SW480 (cell line): ENCODE data around the gene MLST8.

Experiments
- DNase-seq: peaks from one replicate; pipeline ENCODE4 v3.0.0-alpha.2; 2016; ENCODE audit warnings: low spot score

MLST8 gene

DNA sequence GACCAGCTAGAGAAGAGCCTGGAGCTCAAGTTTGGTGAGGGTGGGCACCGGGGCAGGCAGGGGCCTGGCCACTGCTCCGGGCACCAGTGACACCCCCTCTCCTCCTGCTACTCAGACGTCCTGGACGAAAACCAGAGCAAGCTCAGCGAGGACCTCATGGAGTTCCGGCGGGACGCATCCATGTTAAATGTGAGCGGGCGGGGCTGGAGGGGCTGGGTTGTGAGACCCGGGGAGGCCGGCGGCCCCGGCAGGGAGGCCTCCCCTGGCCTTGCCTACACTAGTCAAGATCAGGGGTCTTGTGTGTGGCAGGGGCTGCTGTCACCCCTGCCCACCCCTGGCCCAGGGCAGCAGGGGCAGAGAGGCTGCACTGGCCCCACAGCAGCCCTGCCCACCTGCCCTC lies 31.9 kb upstream of the MLST8 start:
- no peak for DNase-seq

DNA sequence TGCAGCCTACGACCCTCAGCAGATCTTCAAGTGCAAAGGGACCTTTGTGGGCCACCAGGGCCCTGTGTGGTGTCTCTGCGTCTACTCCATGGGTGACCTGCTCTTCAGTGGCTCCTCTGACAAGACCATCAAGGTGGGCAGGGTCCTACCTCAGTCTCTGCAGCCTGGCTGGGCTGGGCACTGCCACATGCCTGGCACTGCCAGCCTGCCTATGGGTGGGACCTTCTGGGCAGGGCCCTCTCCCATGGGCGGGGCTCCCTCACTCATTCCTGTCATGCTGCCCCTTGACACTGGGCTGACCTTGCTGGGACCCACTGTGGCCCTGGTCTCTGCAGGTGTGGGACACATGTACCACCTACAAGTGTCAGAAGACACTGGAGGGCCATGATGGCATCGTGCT lies 31.3 kb upstream of the MLST8 start:
- DNase-seq, result no peak

DNA sequence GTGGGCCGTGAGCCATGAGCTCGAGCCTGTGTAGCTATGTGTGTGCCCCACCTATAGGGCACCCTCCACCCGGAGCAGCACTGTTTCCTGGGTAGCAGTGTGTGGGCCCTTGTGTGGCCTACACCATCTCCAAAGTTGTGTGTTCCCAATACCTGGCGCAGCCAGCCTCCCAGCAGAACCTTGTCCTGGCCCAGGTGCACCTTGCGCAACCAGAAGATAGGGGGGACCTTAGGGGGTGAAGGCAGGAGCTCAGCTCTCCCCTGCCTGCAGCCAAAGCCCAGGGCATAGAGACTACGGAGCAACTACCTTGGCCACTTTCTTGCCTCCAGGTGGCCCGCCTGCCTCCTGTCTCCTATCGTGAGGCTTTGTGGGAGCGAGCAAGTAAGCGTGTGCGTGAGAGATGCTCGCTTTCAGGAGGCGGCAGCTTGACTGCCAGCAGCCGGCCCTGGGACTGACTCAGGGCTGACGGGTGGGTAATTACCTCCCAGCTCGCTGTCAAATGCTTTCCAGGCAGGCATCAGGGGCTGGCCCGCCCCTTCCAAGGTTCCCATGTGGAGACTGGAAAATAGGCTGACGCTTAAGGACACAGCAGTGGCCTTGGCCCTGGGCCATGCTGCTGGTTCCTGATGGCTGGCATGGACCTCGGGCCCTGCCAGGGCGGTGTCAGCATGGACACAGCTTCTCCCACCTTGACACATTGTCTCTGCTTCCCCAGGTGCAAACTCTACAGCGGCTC lies 30.7 kb upstream of the MLST8 start:
- DNase-seq, result no peak

DNA sequence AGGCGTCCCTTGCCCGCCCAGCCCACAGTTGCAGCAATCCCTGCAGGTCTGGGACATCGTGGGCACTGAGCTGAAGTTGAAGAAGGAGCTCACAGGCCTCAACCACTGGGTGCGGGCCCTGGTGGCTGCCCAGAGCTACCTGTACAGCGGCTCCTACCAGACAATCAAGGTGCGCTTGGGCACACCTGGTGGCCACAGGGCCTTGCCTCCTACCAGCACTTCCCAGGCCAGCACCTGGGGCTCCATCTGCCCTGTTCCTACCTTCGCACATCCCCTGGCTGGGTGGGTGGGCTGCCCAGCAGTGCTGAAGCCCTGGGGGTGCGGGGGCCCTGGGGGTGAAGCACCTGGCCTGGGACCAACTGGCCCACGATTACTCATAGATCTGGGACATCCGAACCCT lies 29.8 kb upstream of the MLST8 start:
- no peak for DNase-seq

GRCh38 chr16:2176047-2176446 lies 29.2 kb upstream of the MLST8 start:
- no peak for DNase-seq

DNA sequence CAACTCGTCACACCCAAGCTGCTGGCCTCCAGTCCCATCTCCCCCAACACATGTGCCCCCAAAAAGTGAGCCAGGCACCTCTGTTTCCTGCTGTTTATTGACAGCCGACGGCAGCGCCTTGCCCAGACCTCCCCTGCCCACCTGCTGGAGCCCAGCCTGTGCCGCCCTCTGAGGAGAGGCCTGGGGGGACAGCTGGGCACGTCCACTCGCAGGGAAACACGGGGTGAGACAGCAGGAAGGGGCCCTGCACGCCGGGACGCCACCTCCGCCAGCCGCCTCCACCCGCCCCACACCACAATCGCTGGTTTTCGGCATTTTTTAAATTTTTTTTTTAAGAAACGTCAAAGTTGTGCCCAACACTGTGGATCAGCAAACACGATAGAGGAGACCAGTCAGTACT lies 28.2 kb upstream of the MLST8 start:
- DNase-seq, result no peak

DNA sequence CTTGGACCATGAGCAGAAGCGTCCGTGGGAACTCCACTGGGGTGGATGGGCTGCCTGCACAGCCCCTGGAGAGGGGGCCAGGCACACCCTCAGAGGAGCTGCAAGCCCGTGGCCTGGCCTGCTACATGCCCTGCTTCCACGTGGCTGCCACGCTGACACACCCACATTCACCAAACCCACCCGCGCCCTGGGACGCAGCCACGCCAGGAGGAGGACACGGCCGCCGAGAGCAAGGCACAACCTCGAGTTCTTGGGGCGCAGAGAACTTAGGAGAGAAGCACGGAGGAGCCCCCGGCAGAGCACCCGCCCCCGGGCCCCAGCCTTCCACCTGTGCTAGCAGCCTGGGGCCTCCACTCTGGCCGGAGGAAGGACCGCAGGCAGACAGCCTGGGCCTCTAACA lies 27.7 kb upstream of the MLST8 start:
- DNase-seq, result no peak

- no peak for DNase-seq
These were observed 26.7 kb upstream of the MLST8 start for GRCh38 chr16:2178321-2179106.

DNA sequence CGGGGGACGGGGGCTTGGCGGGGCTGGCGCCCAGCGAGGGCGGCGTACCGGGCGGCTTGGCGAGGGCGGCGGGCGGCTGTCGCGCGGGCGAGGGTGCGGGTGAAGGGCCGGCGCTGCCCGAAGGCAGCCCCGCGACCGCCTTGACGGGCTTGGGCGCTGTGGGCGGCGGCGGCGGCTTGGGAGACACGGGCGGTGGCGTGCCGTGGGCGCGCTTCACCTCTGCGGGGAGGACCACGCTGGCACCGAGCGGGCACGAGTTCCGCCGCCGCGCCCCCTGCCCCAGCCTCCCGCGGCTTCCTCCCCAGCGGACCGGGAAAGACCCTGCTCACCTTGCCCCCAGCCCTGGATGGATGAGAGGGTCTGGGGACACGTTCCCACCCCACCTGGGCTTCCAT lies 26.1 kb upstream of the MLST8 start:
- no peak for DNase-seq

GRCh38 chr16:2179576-2179975 lies 25.7 kb upstream of the MLST8 start:
- DNase-seq, result no peak

GRCh38 chr16:2180461-2180860 lies 24.8 kb upstream of the MLST8 start:
- DNase-seq, result no peak

GRCh38 chr16:2180962-2181923 lies 24.0 kb upstream of the MLST8 start:
- no peak for DNase-seq

DNA sequence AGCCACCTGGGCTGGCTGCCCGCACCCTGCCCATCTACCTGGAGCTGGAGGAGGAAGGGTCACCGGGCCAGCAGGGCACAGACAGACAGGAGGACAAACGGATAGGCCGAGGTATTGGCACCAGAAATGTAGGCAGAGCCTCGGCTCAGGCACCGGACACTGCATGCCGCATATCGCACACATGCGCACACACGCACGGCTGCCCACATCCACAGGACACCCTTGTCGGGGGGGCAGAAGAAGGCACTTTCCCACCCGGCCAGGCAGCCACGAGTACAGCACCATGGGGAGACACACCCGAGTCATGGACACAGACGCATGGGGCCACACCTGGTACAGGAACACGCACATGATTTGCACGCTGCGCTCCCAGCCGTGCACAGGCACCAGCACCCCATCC lies 23.3 kb upstream of the MLST8 start:
- DNase-seq, result peak; percentile 39

GRCh38 chr16:2183671-2184070 lies 21.6 kb upstream of the MLST8 start:
- DNase-seq, result no peak

DNA sequence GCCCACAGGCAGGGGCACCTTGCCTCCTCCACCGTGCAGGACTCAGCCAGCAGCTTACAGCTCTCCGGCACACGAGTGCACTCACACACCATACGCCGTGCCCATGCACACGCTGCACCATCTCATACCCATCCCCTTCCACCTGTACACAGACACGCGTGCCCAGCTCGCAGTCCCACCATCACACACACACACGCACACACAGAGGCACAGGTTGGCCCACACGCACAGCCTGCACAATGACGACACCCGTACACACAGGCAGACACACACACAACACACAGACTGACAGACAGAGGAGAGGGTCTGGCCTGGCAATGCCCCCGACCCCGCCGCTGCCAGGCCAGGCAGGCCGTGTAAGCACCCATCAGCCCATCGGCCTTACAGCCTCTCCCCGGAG lies 20.9 kb upstream of the MLST8 start:
- no peak for DNase-seq

DNA sequence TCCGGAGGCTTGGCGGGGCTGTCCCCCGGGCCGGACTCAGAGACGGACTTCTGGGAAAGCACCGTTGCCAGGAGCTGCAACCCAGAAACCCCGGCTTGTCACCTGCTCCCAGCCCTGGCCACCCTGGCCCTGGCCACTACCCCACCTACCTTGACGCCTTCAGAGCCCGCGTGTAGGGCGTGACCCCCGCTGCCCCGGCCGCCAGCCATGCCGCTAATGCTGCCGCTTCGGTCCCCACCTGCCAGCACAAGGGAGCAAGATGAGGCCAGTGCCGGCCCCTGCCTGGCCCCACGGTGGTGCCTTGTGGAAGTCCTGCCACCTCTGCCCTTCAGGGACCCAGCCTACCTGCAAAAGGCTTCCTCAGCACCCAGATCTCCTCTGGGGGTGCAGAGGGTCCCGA lies 20.3 kb upstream of the MLST8 start:
- DNase-seq, result no peak

- no peak for DNase-seq
These were observed 19.2 kb upstream of the MLST8 start for GRCh38 chr16:2186064-2186463.

- DNase-seq, result no peak
These were observed 18.7 kb upstream of the MLST8 start for GRCh38 chr16:2186505-2186904.

GRCh38 chr16:2187212-2187611 lies 18.0 kb upstream of the MLST8 start:
- no peak for DNase-seq

- no peak for DNase-seq
These were observed 16.9 kb upstream of the MLST8 start for GRCh38 chr16:2188395-2188794.

- DNase-seq, result no peak
These were observed 15.9 kb upstream of the MLST8 start for GRCh38 chr16:2189252-2189893.

- no peak for DNase-seq
These were observed 15.1 kb upstream of the MLST8 start for GRCh38 chr16:2190002-2190658.
